Heart left ventricle (tissue), 16 donors: ENCODE measurements around the gene FUT2. TPM values are rescaled to one million over a fixed set of nuclear protein-coding genes. Genes with fewer than 3 reads are reported as not detected.

Experiments used
- ATAC-seq, 4 donors: fragments of 200-7000 bp; cut with Tn5 transposase; one replicate each; pipeline ENCODE4 v1.9.1; 2020 to 2022; ENCODE audit warnings: moderate library complexity in 4 of 4, mild to moderate bottlenecking in 3 of 4, moderate number of reproducible peaks in 1 of 4
- DNase-seq, 5 donors: peaks; one replicate each; pipeline ENCODE4 v3.0.0-alpha.2; 2020
- H3K27ac ChIP-seq, 12 donors: fragments of 200-600 bp; sonication (generic) in 4 of 12; one replicate each; pipeline versions ENCODE4 v1.5.0 to v1.8.0; 2016 to 2022; ENCODE audit warnings: mild to moderate bottlenecking in 2 of 12
- H3K27me3 ChIP-seq, 9 donors: fragments of 200-600 bp; sonication (generic) in 2 of 9; one replicate each; pipeline versions ENCODE4 v1.5.1 to v1.8.0; 2016 to 2022; ENCODE audit warnings: mild to moderate bottlenecking in 3 of 9
- H3K36me3 ChIP-seq, 9 donors: fragments of 200-600 bp; sonication (generic) in 2 of 9; one replicate each; pipeline versions ENCODE4 v1.5.0 to v1.8.0; 2018 to 2022; ENCODE audit warnings: mild to moderate bottlenecking in 2 of 9
- H3K4me1 ChIP-seq, 12 donors: fragments of 200-600 bp; sonication (generic) in 4 of 12; one replicate each; pipeline versions ENCODE4 v1.5.0 to v1.8.0; 2016 to 2022; ENCODE audit warnings: mild to moderate bottlenecking in 3 of 12
- H3K4me3 ChIP-seq, 12 donors: fragments of 200-600 bp; sonication (generic) in 4 of 12; one replicate each; pipeline versions ENCODE4 v1.5.0 to v1.8.0; 2017 to 2022; ENCODE audit warnings: mild to moderate bottlenecking in 9 of 12, moderate library complexity in 4 of 12
- H3K9me3 ChIP-seq, 12 donors: fragments of 200-600 bp; sonication (generic) in 4 of 12; one replicate each; pipeline versions ENCODE4 v1.5.0 to v1.8.0; 2016 to 2022; ENCODE audit warnings: mild to moderate bottlenecking in 1 of 12
- CTCF ChIP-seq, 12 donors: fragments of 200-600 bp; sonication (generic) in 4 of 12; IDR thresholded peaks; one replicate each; pipeline versions ENCODE4 v1.5.0 to v1.8.0; 2018 to 2022; ENCODE audit warnings: antibody characterized with exemption in 12 of 12, mild to moderate bottlenecking in 5 of 12
- POLR2A ChIP-seq, 2 donors: fragments of 450-650 bp; IDR thresholded peaks; one replicate each; pipeline ENCODE4 v1.6.1; 2017; ENCODE audit warnings: antibody characterized with exemption in 2 of 2, mild to moderate bottlenecking in 2 of 2, moderate library complexity in 2 of 2
- WGBS, 4 donors: extraction: QIAGEN DNeasy Blood & Tissue Kit in 2 of 4; methylation state at CpG; one replicate each; pipeline versions ENCODE4 v1.1.5 to v1.1.7; 2013 to 2018; 5-methylcytosine and 5-hydroxymethylcytosine counted together
- intact Hi-C, 10 donors: fragments of 100-400 bp; cut with DNase I; formaldehyde crosslinking; loops; one replicate each; pipeline versions ENCODE4 v1.11.1 to v1.14.2; 2022
- polyA plus RNA-seq, 2 donors: library from polyadenylated mRNA; stranded (reverse); fragments of 200-250 nt; gene quantifications; one replicate each; pipeline ENCODE4 v1.2.3, GENCODE V29; 2013
- total RNA-seq, 9 donors: library from RNA; depleted of rRNA in 2 of 9; stranded (reverse); fragments of >200 nt in 2 of 9; fragmentation: NEBNext Ultra II Directional in 3 of 9; extraction: Animal tissue kit (Norgen Biotek cat#: 25700) in 3 of 9; gene quantifications; one replicate each; pipeline versions ENCODE4 v1.1.0 to v1.2.4, GENCODE V29; 2016 to 2023
- donor health status: ischemic (EF 13 %, LVEDD 7.1; RV severe dilation, severe dysfunction).
- donor health status: healthy with polysubstance abuse.
- donor health status: DM: no; HTN: yes; CAD: no.
- donor health status: DM: no; HTN: no; CAD: no.
- donor health status: ischemic (EF 25% LVEDD 6.9; RV normal size, moderate dysfunction).
- donor health status: ischemic (EF 25% LVEDD 5.7; RV mildly dilated, moderate dysfunction).
- donor health status: healthy.
- donor health status: DM: yes; HTN: yes; CAD: no.
- donor health status: ischemic (EF 35%, LVEDD 5.7; RV mildly dilated, moderate dysfunction).
- donor health status: nonischemic (EF 11% LVEDD 7.7; RV severe dilation, severe dysfunction).
- donor health status: DM: yes; HTN: yes; CAD: no.
- donor health status: PGD.
- donor health status: ischemic (EF 29% LVEDD 5.4; RV normal size, mild dysfunction).
- donor health status: nonischemic (EF 23%, LVEDD 6.1; RV moderate dilation, normal function).

The FUT2 gene
- total and polyA plus RNA-seq, 11 donors: 0.14 to 0.19 TPM; not detected in 9

- H3K4me1 ChIP-seq: peaks cover 0 to 11% (median 7%) of the 10 kb centered on the region in 12 donors
- H3K4me3 ChIP-seq: no peak overlapping the region
- H3K9me3 ChIP-seq: no peaks in the 10 kb centered on the region
- H3K27ac ChIP-seq: no peak overlapping the region
- WGBS, 4 donors: 88 to 90% (median 89%) methylated on average over 20 to 21 of the region's 21 CpGs
- no peaks in the 10 kb centered on the region for H3K36me3 ChIP-seq
- TF ChIP-seq POLR2A (IDR thresholded peaks at IDR 0.05): no peak
- DNase-seq: no peak
- H3K27me3 ChIP-seq: no peaks in the 10 kb centered on the region
- intact Hi-C loops: loop anchor here (10.0 kb wide), 6 partner anchors 54 to 174 kb away; partner anchors contain the start of gene HSD17B14 (in 4 of the 10)
- ATAC-seq: no peak
Measured at GRCh38 chr19:48670699-48671445, 24.9 kb upstream of the FUT2 start.

GRCh38 chr19:48671446-48671995 is 24.2 kb upstream of the FUT2 start:
- Histone ChIP-seq H3K27me3 (no peaks in the 10 kb centered on the region), H3K36me3 (no peaks in the 10 kb centered on the region), H3K4me3 (no peak overlapping the region), H3K4me1 (peaks cover 0 to 12% (median 7%) of the 10 kb centered on the region in 12 donors), H3K27ac (no peak overlapping the region), H3K9me3 (no peaks in the 10 kb centered on the region)
- DNase-seq: no peak
- 73 to 93% (median 86%) methylated on average over 6 to 10 of the region's 10 CpGs for WGBS, 4 donors
- intact Hi-C loops: loop anchor here (10.0 kb wide), 6 partner anchors 53 to 173 kb away; partner anchors contain the start of gene HSD17B14 (in 4 of the 10)
- TF ChIP-seq POLR2A (IDR thresholded peaks at IDR 0.05) (no peak), CTCF (IDR thresholded peaks at IDR 0.05) (no peak)
- no peak for ATAC-seq

GRCh38 chr19:48672994-48673393 is 22.8 kb upstream of the FUT2 start, which contains the start of gene NTN5:
Gene NTN5, minus strand, starts transcription at chr19:48673017. Its CDS starts 2,031 bp downstream, at chr19:48670986.
- H3K4me3 ChIP-seq: no peak within 1 kb of the TSS
- peaks cover 0 to 12% (median 7%) of the 10 kb centered on the region in 12 donors for H3K4me1 ChIP-seq
- H3K27ac ChIP-seq: no peak within 1 kb of the TSS
- no peak for ATAC-seq
- no peaks in the 10 kb centered on the region for H3K9me3 ChIP-seq
- DNase-seq: no peak
- no peaks in the 10 kb centered on the region for H3K36me3 ChIP-seq
- intact Hi-C loops: loop anchor here (10.0 kb wide), 6 partner anchors 52 to 172 kb away; partner anchors contain the start of gene HSD17B14 (in 4 of the 10)
- TF ChIP-seq POLR2A (IDR thresholded peaks at IDR 0.05) (no peak), CTCF (IDR thresholded peaks at IDR 0.05) (no peak)
- WGBS, 4 donors: 76 to 83% (median 79%) methylated on average over 21 to 25 of the region's 25 CpGs
- no peaks in the 10 kb centered on the region for H3K27me3 ChIP-seq

GRCh38 chr19:48673436-48674100 is 22.2 kb upstream of the FUT2 start:
- H3K9me3 ChIP-seq: no peaks in the 10 kb centered on the region
- H3K4me3 ChIP-seq: no peak overlapping the region
- H3K4me1 ChIP-seq: peaks cover 0 to 12% (median 7%) of the 10 kb centered on the region in 12 donors
- no peak overlapping the region for H3K27ac ChIP-seq
- no peaks in the 10 kb centered on the region for H3K36me3 ChIP-seq
- DNase-seq (no peak), ATAC-seq (no peak)
- no peak for TF ChIP-seq POLR2A (IDR thresholded peaks at IDR 0.05)
- TF ChIP-seq CTCF (IDR thresholded peaks at IDR 0.05): no peak
- intact Hi-C loops: loop anchor here (2.0 to 10.0 kb wide), 7 partner anchors 51 to 171 kb away; partner anchors contain the start of gene HSD17B14 (in 4 of the 10)
- 79 to 82% (median 79%) methylated on average over 24 to 25 of the region's 25 CpGs for WGBS, 4 donors
- H3K27me3 ChIP-seq: no peaks in the 10 kb centered on the region
